Naive thymus-derived CD4-positive, alpha-beta T cell (primary cell): ENCODE measurements around the gene KCNQ5. TPM values are rescaled to one million over a fixed set of nuclear protein-coding genes. Genes with fewer than 3 reads are reported as not detected.

Experiments
- ATAC-seq: fragments of 150-1000 bp; cut with Tn5 transposase; 2 replicates; pipeline ENCODE4 v1.10.0; 2021; ENCODE audit warnings: mild to moderate bottlenecking, moderate library complexity
- CTCF ChIA-PET: fragments of 350-600 bp; sonication (Branson Sonifier 250); formaldehyde crosslinking; loops from one replicate; lab custom pipeline; 2021; ENCODE audit warnings: antibody characterized with exemption; lab: Charles Lee
- POLR2A ChIA-PET: fragments of 350-600 bp; sonication (Branson Sonifier 250); formaldehyde crosslinking; loops from one replicate; lab custom pipeline; 2021; ENCODE audit warnings: antibody characterized with exemption, inconsistent platforms; lab: Charles Lee
- DNase-seq, 9 donors: peaks; one replicate each; pipeline versions ENCODE4 v3.0.0 to v3.0.0-alpha.2; 2020 to 2022; ENCODE audit warnings: mixed read lengths in 1 of 9
- H3K27ac ChIP-seq: one replicate; pipeline ENCODE4 v1.7.0; 2013; ENCODE audit warnings: mild to moderate bottlenecking, low read depth, low read length, moderate library complexity
- H3K27me3 ChIP-seq, 2 donors: one replicate each; pipeline ENCODE4 v1.7.0; 2013; ENCODE audit warnings: low read length in 2 of 2, mild to moderate bottlenecking in 2 of 2, moderate library complexity in 2 of 2; ENCODE audit not compliant: control insufficient read depth in 2 of 2, insufficient read depth in 2 of 2
- H3K36me3 ChIP-seq, 3 experiments: 1 replicate in 2 of 3; 2 replicates in 1 of 3; pipeline ENCODE4 v1.7.0; 2013; ENCODE audit warnings: low read length in 3 of 3, mild to moderate bottlenecking in 3 of 3, moderate library complexity in 1 of 3; ENCODE audit not compliant: insufficient read depth in 3 of 3, control insufficient read depth in 2 of 3
- H3K4me1 ChIP-seq, 2 donors: one replicate each; pipeline ENCODE4 v1.7.0; 2013; ENCODE audit warnings: low read length in 2 of 2, mild to moderate bottlenecking in 2 of 2, moderate library complexity in 1 of 2; ENCODE audit not compliant: control insufficient read depth in 2 of 2, insufficient read depth in 2 of 2
- H3K4me3 ChIP-seq: 2 replicates; pipeline ENCODE4 v1.7.0; 2013; ENCODE audit warnings: mild to moderate bottlenecking, low read length
- H3K9me3 ChIP-seq, 3 experiments: 1 replicate in 2 of 3; 2 replicates in 1 of 3; pipeline ENCODE4 v1.7.0; 2013; ENCODE audit warnings: low read length in 3 of 3; ENCODE audit not compliant: control insufficient read depth in 2 of 3
- H3K27ac Mint-ChIP-seq, 9 donors: one replicate each; pipeline ENCODE4 v1.8.0; 2020 to 2022; ENCODE audit warnings: mixed read lengths in 9 of 9, mild to moderate bottlenecking in 8 of 9, moderate library complexity in 5 of 9, inconsistent platforms in 2 of 9
- H3K27me3 Mint-ChIP-seq, 5 donors: one replicate each; pipeline ENCODE4 v1.8.0; 2021 to 2022; ENCODE audit warnings: mixed read lengths in 5 of 5, mild to moderate bottlenecking in 1 of 5
- H3K36me3 Mint-ChIP-seq, 5 donors: one replicate each; pipeline ENCODE4 v1.8.0; 2020 to 2022; ENCODE audit warnings: mixed read lengths in 5 of 5, mild to moderate bottlenecking in 3 of 5, inconsistent platforms in 1 of 5
- H3K4me1 Mint-ChIP-seq, 7 donors: one replicate each; pipeline ENCODE4 v1.8.0; 2020 to 2022; ENCODE audit warnings: mixed read lengths in 7 of 7, mild to moderate bottlenecking in 3 of 7, inconsistent platforms in 1 of 7
- H3K4me3 Mint-ChIP-seq, 10 donors: one replicate each; pipeline ENCODE4 v1.8.0; 2020 to 2022; ENCODE audit warnings: mild to moderate bottlenecking in 10 of 10, mixed read lengths in 10 of 10, moderate library complexity in 6 of 10, inconsistent platforms in 2 of 10
- H3K9me3 Mint-ChIP-seq, 11 donors: one replicate each; pipeline ENCODE4 v1.8.0; 2020 to 2022; ENCODE audit warnings: mixed read lengths in 11 of 11, mild to moderate bottlenecking in 4 of 11, inconsistent platforms in 1 of 11, moderate library complexity in 1 of 11
- intact Hi-C, 2 donors: fragments of 100-400 bp; cut with micrococcal nuclease; formaldehyde crosslinking; loops; one replicate each; pipeline ENCODE4 v1.15.1; 2023
- polyA plus RNA-seq, 2 donors: library from polyadenylated mRNA; unstranded; fragments of 300-500 nt; fragmentation: Illumina TruSeq; gene quantifications; one replicate each; pipeline ENCODE4 v1.2.3, GENCODE V29; 2021
- total RNA-seq, 6 experiments: library from RNA in 5 of 6; stranded (reverse) in 5 of 6; gene quantifications; 1 replicate in 5 of 6; 2 replicates in 1 of 6; pipeline ENCODE4 v1.2.3 and lab custom pipeline; 2021 to 2026

Gene KCNQ5
- total and polyA plus RNA-seq, 7 experiments from 2014 or later, result 2.3 to 18.3 (median 7.2) TPM

DNA sequence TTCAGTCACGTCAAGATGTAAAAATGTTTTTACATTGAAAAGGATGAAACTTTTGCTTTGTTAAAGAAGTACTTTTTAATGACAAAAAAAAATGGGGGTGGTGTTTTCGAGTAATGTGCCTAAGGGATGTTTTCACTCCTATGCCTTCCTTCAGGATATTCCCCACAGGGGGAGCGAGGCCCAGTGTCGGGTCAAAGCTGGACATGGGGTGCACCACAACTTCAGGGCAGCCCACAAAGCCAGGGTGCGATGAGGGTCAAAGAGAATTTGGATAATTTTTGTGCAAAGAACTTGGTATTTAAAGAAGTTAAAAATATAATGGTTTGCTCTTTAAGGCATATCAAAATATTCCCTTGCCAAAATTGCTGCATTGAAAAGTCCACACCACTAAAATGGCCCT is 247.8 kb downstream of the KCNQ5 start:
- no peak overlapping the region for H3K27ac ChIP-seq
- intact Hi-C loops, result loop anchor here in 1 of 2 donors (10.0 kb wide), 1 partner anchor 455 kb away; no protein-coding TSS in a partner anchor
- no peaks in the 10 kb centered on the region for H3K27me3 ChIP-seq

DNA sequence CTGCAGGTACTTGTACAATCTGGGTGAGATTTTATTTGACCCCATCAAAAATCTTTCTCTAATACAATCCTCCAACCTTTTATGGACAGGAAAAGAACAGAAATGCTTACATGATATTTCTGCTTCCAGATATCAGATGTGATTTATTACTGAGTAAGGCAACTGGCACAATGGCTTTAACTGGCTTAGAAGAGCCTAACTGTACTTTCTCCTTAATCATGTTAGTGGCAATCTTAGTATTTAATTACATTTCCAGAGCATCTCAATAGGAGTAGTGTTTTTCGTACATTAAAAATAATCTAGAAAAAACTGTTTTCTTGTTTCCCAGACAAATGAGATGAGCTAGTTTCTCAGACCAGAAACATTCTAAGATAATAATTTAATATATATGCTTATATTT is 251.6 kb downstream of the KCNQ5 start:
- intact Hi-C loops, result loop anchor here in 1 of 2 donors (10.0 kb wide), 1 partner anchor 459 kb away; no protein-coding TSS in a partner anchor
- no peak for ATAC-seq
- ChIA-PET CTCF (interaction anchor here (0.5 kb wide), 1 partner anchor 258 kb away, joined by 3 read pairs; no protein-coding TSS in a partner anchor), POLR2A (no interaction called here)
- Mint-ChIP-seq H3K36me3 (peaks cover 0 to 8% (median 0%) of the 10 kb centered on the region in 5 donors), H3K4me1 (peaks cover 0 to 9% (median 0%) of the 10 kb centered on the region in 7 donors), H3K4me3 (no peak overlapping the region), H3K9me3 (no peaks in the 10 kb centered on the region), H3K27ac (no peak overlapping the region), H3K27me3 (no peaks in the 10 kb centered on the region)
- Histone ChIP-seq H3K27me3 (no peaks in the 10 kb centered on the region), H3K27ac (no peak overlapping the region), H3K9me3 (no peaks in the 10 kb centered on the region), H3K4me3 (no peak overlapping the region), H3K36me3 (no peaks in the 10 kb centered on the region), H3K4me1 (no peaks in the 10 kb centered on the region)
- DNase-seq, result no peak

More for the DNA sequence above, 247.8 kb downstream of the KCNQ5 start:
- Histone ChIP-seq H3K9me3 (no peaks in the 10 kb centered on the region), H3K36me3 (no peaks in the 10 kb centered on the region), H3K4me1 (no peaks in the 10 kb centered on the region), H3K4me3 (no peak overlapping the region)
- peaks cover 0 to 12% (median 6%) of the 10 kb centered on the region in 5 donors for H3K36me3 Mint-ChIP-seq
- CTCF ChIA-PET, result no interaction called here
- H3K27ac Mint-ChIP-seq, result no peak overlapping the region
- DNase-seq (no peak), ATAC-seq (no peak)
- no peaks in the 10 kb centered on the region for H3K27me3 Mint-ChIP-seq
- H3K4me1 Mint-ChIP-seq, result peaks cover 0 to 9% (median 0%) of the 10 kb centered on the region in 7 donors
- no peak overlapping the region for H3K4me3 Mint-ChIP-seq
- POLR2A ChIA-PET, result no interaction called here
- H3K9me3 Mint-ChIP-seq, result no peaks in the 10 kb centered on the region

DNA sequence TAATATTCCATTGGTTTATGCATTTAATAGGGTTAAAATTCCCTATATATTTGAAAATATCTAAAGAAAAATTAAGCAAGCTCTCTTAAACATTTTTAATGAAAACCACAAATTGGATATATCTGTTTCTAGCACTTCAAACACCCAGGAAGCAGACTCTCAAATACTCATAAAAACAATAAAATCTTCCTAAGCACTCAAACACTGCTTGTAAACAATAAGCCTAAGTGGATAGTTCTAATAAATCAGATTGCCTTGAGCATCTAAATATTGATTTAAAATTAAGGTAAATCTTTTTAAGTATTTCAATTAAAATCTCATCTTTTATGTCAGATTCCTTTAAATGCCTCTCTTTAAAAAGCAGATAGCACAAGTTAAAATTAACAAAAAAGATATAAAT is 254.4 kb downstream of the KCNQ5 start:
- no peaks in the 10 kb centered on the region for H3K27me3 ChIP-seq
- no peak overlapping the region for H3K4me3 ChIP-seq
- ChIA-PET CTCF (no interaction called here), POLR2A (no interaction called here)
- Mint-ChIP-seq H3K9me3 (no peaks in the 10 kb centered on the region), H3K27me3 (no peaks in the 10 kb centered on the region), H3K4me3 (no peak overlapping the region), H3K4me1 (peaks cover 0 to 9% (median 0%) of the 10 kb centered on the region in 7 donors), H3K27ac (no peak overlapping the region), H3K36me3 (peaks cover 0 to 9% (median 2%) of the 10 kb centered on the region in 5 donors)
- ATAC-seq, result no peak
- no peaks in the 10 kb centered on the region for H3K4me1 ChIP-seq
- no peak overlapping the region for H3K27ac ChIP-seq
- no peaks in the 10 kb centered on the region for H3K9me3 ChIP-seq
- DNase-seq, result no peak
- intact Hi-C loops, result loop anchor here in 1 of 2 donors (10.0 kb wide), 1 partner anchor 461 kb away; no protein-coding TSS in a partner anchor
- no peaks in the 10 kb centered on the region for H3K36me3 ChIP-seq

DNA sequence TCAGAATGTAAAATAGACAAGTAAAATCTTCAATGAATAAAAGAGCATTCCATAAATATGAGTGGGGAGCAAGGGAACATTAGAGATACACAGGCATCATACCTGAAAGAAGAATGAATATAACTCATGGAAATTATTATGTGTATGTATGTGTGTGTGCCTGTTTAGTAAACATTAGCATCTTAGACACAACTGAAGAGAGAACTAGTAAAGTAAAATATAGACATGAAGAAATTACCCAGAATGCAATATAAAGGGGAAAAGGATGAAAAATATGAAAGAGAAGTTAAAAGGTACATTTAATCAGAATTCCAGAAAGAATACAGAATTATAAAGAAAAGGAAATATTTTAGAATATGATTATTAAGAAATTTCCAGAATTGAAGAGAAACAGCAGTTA is 264.3 kb downstream of the KCNQ5 start:
- Histone ChIP-seq H3K4me3 (no peak overlapping the region), H3K27ac (no peak overlapping the region), H3K27me3 (no peaks in the 10 kb centered on the region), H3K36me3 (no peaks in the 10 kb centered on the region), H3K4me1 (no peaks in the 10 kb centered on the region), H3K9me3 (no peaks in the 10 kb centered on the region)
- no peak for DNase-seq
- no peak for ATAC-seq
- CTCF ChIA-PET, result no interaction called here
- peaks cover 6 to 36% (median 15%) of the 10 kb centered on the region in 5 donors for H3K36me3 Mint-ChIP-seq
- no peaks in the 10 kb centered on the region for H3K27me3 Mint-ChIP-seq
- no peak overlapping the region for H3K4me3 Mint-ChIP-seq
- no peak overlapping the region for H3K27ac Mint-ChIP-seq
- intact Hi-C loops, result no loop called here
- peaks cover 3 to 19% (median 11%) of the 10 kb centered on the region in 11 donors for H3K9me3 Mint-ChIP-seq
- H3K4me1 Mint-ChIP-seq, result peaks cover 0 to 6% (median 0%) of the 10 kb centered on the region in 7 donors
- POLR2A ChIA-PET, result no interaction called here

DNA sequence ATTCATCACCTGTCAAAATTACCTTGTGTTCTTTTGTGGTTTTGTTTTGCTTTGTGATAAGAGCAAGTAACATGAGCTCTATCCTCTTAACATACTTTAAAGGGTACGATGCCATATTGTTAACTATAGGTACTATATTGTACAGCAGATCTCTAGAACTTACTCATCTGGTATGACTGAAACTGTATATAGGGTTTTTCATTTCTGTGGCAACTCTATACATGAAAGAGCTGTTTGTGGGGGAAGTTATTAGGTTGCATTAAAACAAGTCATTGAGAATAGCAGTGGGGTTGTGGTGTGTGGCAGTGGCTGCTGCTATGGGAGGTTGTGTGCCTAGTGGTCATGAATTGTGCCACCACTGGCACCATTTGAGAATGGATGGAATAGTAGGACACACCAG is 268.4 kb downstream of the KCNQ5 start:
- Mint-ChIP-seq H3K9me3 (peaks cover 3 to 15% (median 11%) of the 10 kb centered on the region in 11 donors), H3K27me3 (no peaks in the 10 kb centered on the region), H3K4me3 (no peak overlapping the region), H3K27ac (no peak overlapping the region), H3K36me3 (peaks cover 6 to 22% (median 11%) of the 10 kb centered on the region in 5 donors), H3K4me1 (peaks cover 0 to 3% (median 0%) of the 10 kb centered on the region in 7 donors)
- Histone ChIP-seq H3K9me3 (no peaks in the 10 kb centered on the region), H3K27me3 (no peaks in the 10 kb centered on the region), H3K36me3 (no peaks in the 10 kb centered on the region), H3K4me1 (no peaks in the 10 kb centered on the region), H3K27ac (no peak overlapping the region), H3K4me3 (no peak overlapping the region)
- CTCF ChIA-PET, result no interaction called here
- no peak for DNase-seq
- intact Hi-C loops, result no loop called here
- ATAC-seq, result no peak
- POLR2A ChIA-PET, result no interaction called here

DNA sequence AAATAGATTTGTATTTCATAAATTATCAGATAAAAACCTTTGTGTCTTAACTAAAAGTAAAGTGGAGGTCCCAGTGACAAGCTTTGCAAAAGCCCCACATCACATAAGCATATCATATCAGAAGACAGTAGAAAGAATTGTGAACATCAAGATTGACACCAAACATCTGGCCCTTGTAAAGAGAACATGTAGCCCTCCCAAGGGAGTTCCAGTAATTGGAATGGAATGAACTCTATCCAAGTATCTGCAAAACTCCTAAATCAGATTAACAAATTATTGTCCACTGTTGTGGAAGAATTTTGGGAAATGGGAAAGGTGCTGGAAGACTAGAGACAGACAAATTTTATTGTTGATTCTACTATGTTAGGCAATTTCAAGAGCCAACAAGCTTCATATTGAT is 268.8 kb downstream of the KCNQ5 start:
- Mint-ChIP-seq H3K27me3 (no peaks in the 10 kb centered on the region), H3K4me1 (peaks cover 0 to 3% (median 0%) of the 10 kb centered on the region in 7 donors), H3K27ac (no peak overlapping the region), H3K4me3 (no peak overlapping the region), H3K36me3 (peaks cover 6 to 20% (median 7%) of the 10 kb centered on the region in 5 donors), H3K9me3 (peaks cover 3 to 13% (median 8%) of the 10 kb centered on the region in 11 donors)
- no peaks in the 10 kb centered on the region for H3K9me3 ChIP-seq
- H3K4me3 ChIP-seq, result no peak overlapping the region
- H3K27ac ChIP-seq, result no peak overlapping the region
- intact Hi-C loops, result no loop called here
- no peak for DNase-seq
- H3K4me1 ChIP-seq, result no peaks in the 10 kb centered on the region
- no peaks in the 10 kb centered on the region for H3K27me3 ChIP-seq
- no peaks in the 10 kb centered on the region for H3K36me3 ChIP-seq
- no peak for ATAC-seq
- ChIA-PET CTCF (no interaction called here), POLR2A (no interaction called here)

DNA sequence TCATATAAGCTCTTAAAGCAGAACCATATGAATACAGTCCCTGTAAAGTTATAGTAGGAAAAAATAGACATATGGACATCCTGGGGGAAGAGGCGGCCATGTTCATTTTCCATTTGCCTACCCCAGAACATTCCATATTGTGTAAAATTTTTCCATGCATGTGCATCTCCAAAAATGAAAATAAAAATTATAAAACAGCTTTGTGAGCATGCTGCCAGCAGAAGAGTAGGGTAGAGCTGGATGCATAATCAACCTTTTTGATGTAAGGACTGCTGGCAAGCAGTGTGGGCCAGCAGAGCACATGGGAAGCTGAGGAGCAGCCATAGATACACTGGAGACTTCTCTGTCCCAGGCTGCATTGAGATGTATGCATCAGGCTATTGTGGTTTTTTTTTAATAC is 271.0 kb downstream of the KCNQ5 start:
- intact Hi-C loops, result no loop called here

More for the DNA sequence above, 271.0 kb downstream of the KCNQ5 start:
- no peaks in the 10 kb centered on the region for H3K4me1 ChIP-seq
- no peak for ATAC-seq
- peaks cover 0 to 4% (median 0%) of the 10 kb centered on the region in 3 experiments for H3K9me3 ChIP-seq
- no peak overlapping the region for H3K27ac ChIP-seq
- Mint-ChIP-seq H3K36me3 (peaks cover 0 to 23% (median 13%) of the 10 kb centered on the region in 5 donors), H3K27me3 (no peaks in the 10 kb centered on the region), H3K27ac (no peak overlapping the region), H3K4me3 (no peak overlapping the region), H3K4me1 (peaks cover 0 to 3% (median 0%) of the 10 kb centered on the region in 7 donors), H3K9me3 (peaks cover 0 to 18% (median 7%) of the 10 kb centered on the region in 11 donors)
- ChIA-PET CTCF (no interaction called here), POLR2A (no interaction called here)
- no peak overlapping the region for H3K4me3 ChIP-seq
- H3K36me3 ChIP-seq, result no peaks in the 10 kb centered on the region
- no peak for DNase-seq
- no peaks in the 10 kb centered on the region for H3K27me3 ChIP-seq
